ENCODE data around the gene ADPRS. TPM values are rescaled to one million over a fixed set of nuclear protein-coding genes. Genes with fewer than 3 reads are reported as not detected.

ADPRS gene
- total RNA-seq, 1 donor from 2014 or later = 28.1 TPM

- Histone ChIP-seq H2AFZ (replicated peaks) (no peak overlapping the region), H3K4me1 (no peaks in the 10 kb centered on the region), H3K27me3 (no peaks in the 10 kb centered on the region), H3F3A (ENCODE audit: low read depth) (no peaks in the 10 kb centered on the region), H3K36me3 (no peaks in the 10 kb centered on the region), H3K4me3 (no peak overlapping the region), H3K27ac (no peak overlapping the region), H3K9me3 (ENCODE audit: low read depth) (no peaks in the 10 kb centered on the region), H3K4me2 (no peak overlapping the region), H4K20me1 (ENCODE audit: low read depth) (no peaks in the 10 kb centered on the region), H3K79me2 (ENCODE audit: low read depth) (no peaks in the 10 kb centered on the region), H3K9ac (no peak overlapping the region)
- Mint-ChIP-seq H3K36me3 (peaks cover 10% of the 10 kb centered on the region), H3K9me3 (no peaks in the 10 kb centered on the region), H3K4me3 (no peak overlapping the region), H3K27ac (no peak overlapping the region), H3K4me1 (no peaks in the 10 kb centered on the region), H3K27me3 (ENCODE audit: insufficient read depth, low read depth) (no peaks in the 10 kb centered on the region)
- no peak for DNase-seq (ENCODE audit: low spot score)
- TF ChIP-seq EZH2phosphoT487 (IDR thresholded peaks at IDR 0.05) (no peak), CTCF (IDR thresholded peaks at IDR 0.05) (no peak), EZH2 (IDR thresholded peaks at IDR 0.05) (no peak)
These were observed 34.7 kb upstream of the ADPRS start for GRCh38 chr1:36053978-36054377.

- TF ChIP-seq CTCF (IDR thresholded peaks at IDR 0.05) (no peak), EZH2 (IDR thresholded peaks at IDR 0.05) (no peak), EZH2phosphoT487 (IDR thresholded peaks at IDR 0.05) (no peak)
These were observed 33.0 kb upstream of the ADPRS start for GRCh38 chr1:36055706-36056105.

GRCh38 chr1:36062315-36062714 is 26.4 kb upstream of the ADPRS start:
- no peak overlapping the region for H2AFZ ChIP-seq (replicated peaks)
- no peaks in the 10 kb centered on the region for H3K79me2 ChIP-seq (ENCODE audit: low read depth)
- no peaks in the 10 kb centered on the region for H4K20me1 ChIP-seq (ENCODE audit: low read depth)
- Mint-ChIP-seq H3K4me3 (no peak overlapping the region), H3K27ac (no peak overlapping the region), H3K27me3 (ENCODE audit: insufficient read depth, low read depth) (peaks cover 3% of the 10 kb centered on the region), H3K36me3 (no peaks in the 10 kb centered on the region), H3K4me1 (no peaks in the 10 kb centered on the region), H3K9me3 (no peaks in the 10 kb centered on the region)
- H3K4me3 ChIP-seq = no peak overlapping the region
- no peaks in the 10 kb centered on the region for H3F3A ChIP-seq (ENCODE audit: low read depth)
- no peaks in the 10 kb centered on the region for H3K4me1 ChIP-seq
- TF ChIP-seq CTCF (IDR thresholded peaks at IDR 0.05) (no peak), EZH2 (IDR thresholded peaks at IDR 0.05) (no peak), EZH2phosphoT487 (IDR thresholded peaks at IDR 0.05) (no peak)
- no peak overlapping the region for H3K27ac ChIP-seq
- H3K36me3 ChIP-seq = no peaks in the 10 kb centered on the region
- no peak for DNase-seq (ENCODE audit: low spot score)
- H3K27me3 ChIP-seq = no peaks in the 10 kb centered on the region
- H3K9ac ChIP-seq = no peak overlapping the region
- H3K4me2 ChIP-seq = no peak overlapping the region
- H3K9me3 ChIP-seq (ENCODE audit: low read depth) = no peaks in the 10 kb centered on the region

More at GRCh38 chr1:36055706-36056105, 33.0 kb upstream of the ADPRS start:
- Histone ChIP-seq H3K4me3 (no peak overlapping the region), H3K27me3 (no peaks in the 10 kb centered on the region), H3K4me1 (no peaks in the 10 kb centered on the region), H3K79me2 (ENCODE audit: low read depth) (no peaks in the 10 kb centered on the region), H3F3A (ENCODE audit: low read depth) (no peaks in the 10 kb centered on the region), H3K4me2 (no peak overlapping the region), H4K20me1 (ENCODE audit: low read depth) (no peaks in the 10 kb centered on the region), H3K27ac (no peak overlapping the region), H2AFZ (replicated peaks) (no peak overlapping the region), H3K36me3 (no peaks in the 10 kb centered on the region), H3K9ac (no peak overlapping the region), H3K9me3 (ENCODE audit: low read depth) (no peaks in the 10 kb centered on the region)
- no peak overlapping the region for H3K27ac Mint-ChIP-seq
- no peaks in the 10 kb centered on the region for H3K9me3 Mint-ChIP-seq
- no peak for DNase-seq (ENCODE audit: low spot score)
- H3K4me1 Mint-ChIP-seq = no peaks in the 10 kb centered on the region
- H3K36me3 Mint-ChIP-seq = peaks cover 8% of the 10 kb centered on the region
- H3K4me3 Mint-ChIP-seq = no peak overlapping the region
- no peaks in the 10 kb centered on the region for H3K27me3 Mint-ChIP-seq (ENCODE audit: insufficient read depth, low read depth)
